HepG2 (cell line): Measurements from ENCODE around the gene ESF1. TPM values are rescaled to one million over a fixed set of nuclear protein-coding genes. Genes with fewer than 3 reads are reported as not detected.

Source experiments
- ATF1 ChIP-seq: IDR thresholded peaks from 2 replicates; pipeline ENCODE4 v1.6.1; 2016; ENCODE audit warnings: mild to moderate bottlenecking, control low read depth
- GPN1 ChIP-seq: sonication (generic); formaldehyde crosslinking; IDR thresholded peaks from 2 replicates; pipeline ENCODE4 v1.5.1; 2020; ENCODE audit warnings: missing genetic modification reagents, borderline replicate concordance
- HOXA3 ChIP-seq: sonication (generic); formaldehyde crosslinking; IDR thresholded peaks from 2 replicates; pipeline ENCODE4 v1.5.0; 2020; ENCODE audit warnings: missing genetic modification reagents
- ISX ChIP-seq: sonication (generic); formaldehyde crosslinking; conservative IDR thresholded peaks from 2 replicates; pipeline ENCODE4 v1.5.0; 2020; ENCODE audit warnings: missing genetic modification reagents
- KLF15 ChIP-seq: sonication (generic); formaldehyde crosslinking; IDR thresholded peaks from 2 replicates; pipeline ENCODE4 v1.8.1; 2023; ENCODE audit warnings: borderline replicate concordance, mild to moderate bottlenecking, inconsistent platforms, missing genetic modification reagents, mixed read lengths
- KLF16 ChIP-seq, 2 experiments: sonication (generic) in 1 of 2; formaldehyde crosslinking in 1 of 2; IDR thresholded peaks; 2 replicates each; pipeline versions ENCODE4 v1.6.1 to v1.8.0; 2016 to 2023; ENCODE audit warnings: missing genetic modification reagents in 2 of 2, missing compliant biosample characterization in 1 of 2
- PTBP1 ChIP-seq: fragments of 200-400 bp; formaldehyde crosslinking; IDR thresholded peaks from 2 replicates; pipeline ENCODE4 v1.6.1; 2018; ENCODE audit warnings: low read length, low read depth; ENCODE audit not compliant: poor library complexity, severe bottlenecking
- ZNF496 ChIP-seq: sonication (generic); formaldehyde crosslinking; IDR thresholded peaks from 2 replicates; pipeline ENCODE4 v1.8.1; 2023; ENCODE audit warnings: mild to moderate bottlenecking, moderate library complexity, missing genetic modification reagents; ENCODE audit not compliant: insufficient replicate concordance
- ZNF598 ChIP-seq: sonication (generic); formaldehyde crosslinking; IDR thresholded peaks from 2 replicates; pipeline ENCODE4 v1.5.1; 2020; ENCODE audit warnings: mild to moderate bottlenecking, missing genetic modification reagents, borderline replicate concordance
- ZZZ3 ChIP-seq: sonication (generic); formaldehyde crosslinking; IDR thresholded peaks from 2 replicates; pipeline ENCODE4 v1.4.0; 2020; ENCODE audit warnings: missing genetic modification reagents, mild to moderate bottlenecking, borderline replicate concordance
- polyA plus RNA-seq, 8 experiments: library from polyadenylated mRNA; depleted of rRNA in 3 of 8; stranded (reverse) in 7 of 8; unstranded in 1 of 8; fragments of >200 nt; fragmentation: Illumina TruSeq in 4 of 8; extraction: Trizol in 4 of 8; gene quantifications; 2 replicates each; pipeline versions ENCODE4 v1.2.1 to v1.2.3, GENCODE V29; 2011 to 2016; ENCODE audit warnings: low read depth in 4 of 8, missing spikeins in 1 of 8, mixed read lengths in 1 of 8; ENCODE audit not compliant: insufficient read depth in 1 of 8
- total RNA-seq, 5 experiments: library from RNA; depleted of rRNA; stranded (reverse); fragments of >200 nt; fragmentation: Illumina TruSeq; extraction: Trizol; gene quantifications; 2 replicates each; pipeline ENCODE4 v1.2.3, GENCODE V29; 2016; ENCODE audit warnings: low read depth in 1 of 5
- TF ChIP-seq, protein P1 (sequence below), 2 experiments: sonication (generic) in 1 of 2; formaldehyde crosslinking in 1 of 2; IDR thresholded peaks; 2 replicates each; pipeline versions ENCODE4 v1.4.0 to v1.6.1; 2018 to 2020; ENCODE audit warnings: missing genetic modification reagents in 2 of 2, borderline replicate concordance in 1 of 2, low read depth in 1 of 2, mild to moderate bottlenecking in 1 of 2, missing biosample characterization in 1 of 2
- TF ChIP-seq, protein P2 (sequence below): sonication (generic); formaldehyde crosslinking; IDR thresholded peaks from 2 replicates; pipeline ENCODE4 v1.5.1; 2020; ENCODE audit warnings: mild to moderate bottlenecking, missing genetic modification reagents, borderline replicate concordance
- TF ChIP-seq, protein P3 (sequence below): sonication (generic); formaldehyde crosslinking; IDR thresholded peaks from 2 replicates; pipeline ENCODE4 v1.5.0; 2020; ENCODE audit warnings: mild to moderate bottlenecking, low read depth, missing genetic modification reagents, borderline replicate concordance
- TF ChIP-seq, protein P4 (sequence below): sonication (generic); formaldehyde crosslinking; IDR thresholded peaks from 2 replicates; pipeline ENCODE4 v1.5.0; 2020; ENCODE audit warnings: mild to moderate bottlenecking, missing genetic modification reagents
- TF ChIP-seq, protein P5 (sequence below): sonication (generic); formaldehyde crosslinking; IDR thresholded peaks from 2 replicates; pipeline ENCODE4 v1.4.0; 2020; ENCODE audit warnings: mild to moderate bottlenecking, low read depth, missing genetic modification reagents
- TF ChIP-seq, protein P6 (sequence below): sonication (generic); formaldehyde crosslinking; IDR thresholded peaks from 2 replicates; pipeline ENCODE4 v1.4.0; 2020; ENCODE audit warnings: missing genetic modification reagents
- TF ChIP-seq, protein P7 (sequence below): sonication (generic); formaldehyde crosslinking; IDR thresholded peaks from 2 replicates; pipeline ENCODE4 v1.4.0; 2020; ENCODE audit warnings: mild to moderate bottlenecking, missing genetic modification reagents

ESF1 gene
- total and polyA plus RNA-seq, 2 of the 13 experiments (the other 11 are each of a cell fraction or from before 2014, with no cell fraction given), result 7.3 to 66.9 TPM

DNA sequence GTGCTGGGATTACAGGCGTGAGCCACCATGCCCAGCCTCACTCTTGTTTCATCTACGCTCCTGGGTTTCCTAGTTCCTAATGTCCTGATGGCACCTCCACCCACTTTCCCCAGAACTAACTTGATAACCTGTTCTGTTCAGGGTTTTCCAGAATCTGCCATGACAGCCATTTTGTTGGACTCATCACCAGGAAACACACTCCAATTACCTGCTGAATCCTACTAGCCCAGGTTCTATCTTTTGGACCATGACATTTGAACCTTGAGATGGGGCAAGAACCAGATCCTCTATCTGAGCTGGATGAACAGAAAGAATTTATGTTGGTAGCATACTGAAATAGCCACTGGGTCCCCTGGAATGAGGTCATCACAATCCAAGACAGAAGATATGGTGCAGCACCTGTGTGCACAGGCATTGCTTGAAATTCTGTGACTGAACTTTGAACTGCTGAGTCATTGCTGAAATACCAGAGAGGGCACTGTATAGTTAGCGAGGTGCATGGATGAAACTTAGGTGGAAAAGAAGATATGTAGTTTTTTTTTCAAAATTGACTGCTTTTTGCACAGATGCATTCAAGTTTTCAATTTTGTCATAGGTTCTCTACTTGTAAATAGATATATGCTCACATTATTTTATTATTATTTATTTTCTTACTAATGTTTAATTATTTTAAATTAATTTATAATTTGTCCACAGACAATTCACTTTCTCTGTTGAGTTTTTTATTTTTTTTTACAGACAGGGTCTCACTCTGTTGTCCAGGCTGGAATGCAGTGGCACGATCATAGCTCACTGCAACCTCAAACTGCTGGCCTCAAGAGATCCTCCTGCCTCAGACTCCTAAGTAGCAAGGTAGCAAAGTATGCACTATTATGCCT is 103.2 kb downstream of the ESF1 start (continued):
- TF ChIP-seq, protein P1, sequence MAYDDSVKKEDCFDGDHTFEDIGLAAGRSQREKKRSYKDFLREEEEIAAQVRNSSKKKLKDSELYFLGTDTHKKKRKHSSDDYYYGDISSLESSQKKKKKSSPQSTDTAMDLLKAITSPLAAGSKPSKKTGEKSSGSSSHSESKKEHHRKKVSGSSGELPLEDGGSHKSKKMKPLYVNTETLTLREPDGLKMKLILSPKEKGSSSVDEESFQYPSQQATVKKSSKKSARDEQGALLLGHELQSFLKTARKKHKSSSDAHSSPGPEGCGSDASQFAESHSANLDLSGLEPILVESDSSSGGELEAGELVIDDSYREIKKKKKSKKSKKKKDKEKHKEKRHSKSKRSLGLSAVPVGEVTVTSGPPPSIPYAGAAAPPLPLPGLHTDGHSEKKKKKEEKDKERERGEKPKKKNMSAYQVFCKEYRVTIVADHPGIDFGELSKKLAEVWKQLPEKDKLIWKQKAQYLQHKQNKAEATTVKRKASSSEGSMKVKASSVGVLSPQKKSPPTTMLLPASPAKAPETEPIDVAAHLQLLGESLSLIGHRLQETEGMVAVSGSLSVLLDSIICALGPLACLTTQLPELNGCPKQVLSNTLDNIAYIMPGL (CRISPR knock-in tag; IDR thresholded peaks at IDR 0.05; ENCODE audit: borderline replicate concordance in 1 of 2, low read depth in 1 of 2), result no peak
- TF ChIP-seq, protein P2, sequence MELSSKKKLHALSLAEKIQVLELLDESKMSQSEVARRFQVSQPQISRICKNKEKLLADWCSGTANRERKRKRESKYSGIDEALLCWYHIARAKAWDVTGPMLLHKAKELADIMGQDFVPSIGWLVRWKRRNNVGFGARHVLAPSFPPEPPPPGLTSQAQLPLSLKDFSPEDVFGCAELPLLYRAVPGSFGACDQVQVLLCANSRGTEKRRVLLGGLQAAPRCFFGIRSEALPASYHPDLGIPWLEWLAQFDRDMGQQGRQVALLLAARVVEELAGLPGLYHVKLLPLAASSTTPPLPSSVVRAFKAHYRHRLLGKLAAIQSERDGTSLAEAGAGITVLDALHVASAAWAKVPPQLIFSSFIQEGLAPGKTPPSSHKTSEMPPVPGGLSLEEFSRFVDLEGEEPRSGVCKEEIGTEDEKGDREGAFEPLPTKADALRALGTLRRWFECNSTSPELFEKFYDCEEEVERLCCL (CRISPR knock-in tag), result no peak
- no peak for TF ChIP-seq ZZZ3
- TF ChIP-seq, protein P3, sequence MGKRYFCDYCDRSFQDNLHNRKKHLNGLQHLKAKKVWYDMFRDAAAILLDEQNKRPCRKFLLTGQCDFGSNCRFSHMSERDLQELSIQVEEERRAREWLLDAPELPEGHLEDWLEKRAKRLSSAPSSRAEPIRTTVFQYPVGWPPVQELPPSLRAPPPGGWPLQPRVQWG (CRISPR knock-in tag), result no peak
- no peak for TF ChIP-seq ZNF496
- no peak for TF ChIP-seq PTBP1
- no peak for TF ChIP-seq ATF1 (CRISPR knock-in tag)
- TF ChIP-seq, protein P4, sequence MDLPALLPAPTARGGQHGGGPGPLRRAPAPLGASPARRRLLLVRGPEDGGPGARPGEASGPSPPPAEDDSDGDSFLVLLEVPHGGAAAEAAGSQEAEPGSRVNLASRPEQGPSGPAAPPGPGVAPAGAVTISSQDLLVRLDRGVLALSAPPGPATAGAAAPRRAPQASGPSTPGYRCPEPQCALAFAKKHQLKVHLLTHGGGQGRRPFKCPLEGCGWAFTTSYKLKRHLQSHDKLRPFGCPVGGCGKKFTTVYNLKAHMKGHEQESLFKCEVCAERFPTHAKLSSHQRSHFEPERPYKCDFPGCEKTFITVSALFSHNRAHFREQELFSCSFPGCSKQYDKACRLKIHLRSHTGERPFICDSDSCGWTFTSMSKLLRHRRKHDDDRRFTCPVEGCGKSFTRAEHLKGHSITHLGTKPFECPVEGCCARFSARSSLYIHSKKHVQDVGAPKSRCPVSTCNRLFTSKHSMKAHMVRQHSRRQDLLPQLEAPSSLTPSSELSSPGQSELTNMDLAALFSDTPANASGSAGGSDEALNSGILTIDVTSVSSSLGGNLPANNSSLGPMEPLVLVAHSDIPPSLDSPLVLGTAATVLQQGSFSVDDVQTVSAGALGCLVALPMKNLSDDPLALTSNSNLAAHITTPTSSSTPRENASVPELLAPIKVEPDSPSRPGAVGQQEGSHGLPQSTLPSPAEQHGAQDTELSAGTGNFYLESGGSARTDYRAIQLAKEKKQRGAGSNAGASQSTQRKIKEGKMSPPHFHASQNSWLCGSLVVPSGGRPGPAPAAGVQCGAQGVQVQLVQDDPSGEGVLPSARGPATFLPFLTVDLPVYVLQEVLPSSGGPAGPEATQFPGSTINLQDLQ (CRISPR knock-in tag), result no peak
- TF ChIP-seq, protein P5, sequence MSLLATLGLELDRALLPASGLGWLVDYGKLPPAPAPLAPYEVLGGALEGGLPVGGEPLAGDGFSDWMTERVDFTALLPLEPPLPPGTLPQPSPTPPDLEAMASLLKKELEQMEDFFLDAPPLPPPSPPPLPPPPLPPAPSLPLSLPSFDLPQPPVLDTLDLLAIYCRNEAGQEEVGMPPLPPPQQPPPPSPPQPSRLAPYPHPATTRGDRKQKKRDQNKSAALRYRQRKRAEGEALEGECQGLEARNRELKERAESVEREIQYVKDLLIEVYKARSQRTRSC, result no peak
- TF ChIP-seq KLF16 (CRISPR knock-in tag; IDR thresholded peaks at IDR 0.05), result peak in 1 of 2 experiments; percentile 74; a peak in 1 of 4 replicates
- no peak for TF ChIP-seq GPN1 (CRISPR knock-in tag)
- TF ChIP-seq HOXA3 (CRISPR knock-in tag), result peak; percentile 67; the same call in 1 of the 2 replicates
- TF ChIP-seq ZNF598 (CRISPR knock-in tag), result no peak
- TF ChIP-seq, protein P6, sequence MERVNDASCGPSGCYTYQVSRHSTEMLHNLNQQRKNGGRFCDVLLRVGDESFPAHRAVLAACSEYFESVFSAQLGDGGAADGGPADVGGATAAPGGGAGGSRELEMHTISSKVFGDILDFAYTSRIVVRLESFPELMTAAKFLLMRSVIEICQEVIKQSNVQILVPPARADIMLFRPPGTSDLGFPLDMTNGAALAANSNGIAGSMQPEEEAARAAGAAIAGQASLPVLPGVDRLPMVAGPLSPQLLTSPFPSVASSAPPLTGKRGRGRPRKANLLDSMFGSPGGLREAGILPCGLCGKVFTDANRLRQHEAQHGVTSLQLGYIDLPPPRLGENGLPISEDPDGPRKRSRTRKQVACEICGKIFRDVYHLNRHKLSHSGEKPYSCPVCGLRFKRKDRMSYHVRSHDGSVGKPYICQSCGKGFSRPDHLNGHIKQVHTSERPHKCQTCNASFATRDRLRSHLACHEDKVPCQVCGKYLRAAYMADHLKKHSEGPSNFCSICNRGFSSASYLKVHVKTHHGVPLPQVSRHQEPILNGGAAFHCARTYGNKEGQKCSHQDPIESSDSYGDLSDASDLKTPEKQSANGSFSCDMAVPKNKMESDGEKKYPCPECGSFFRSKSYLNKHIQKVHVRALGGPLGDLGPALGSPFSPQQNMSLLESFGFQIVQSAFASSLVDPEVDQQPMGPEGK, result no peak
- TF ChIP-seq, protein P7, sequence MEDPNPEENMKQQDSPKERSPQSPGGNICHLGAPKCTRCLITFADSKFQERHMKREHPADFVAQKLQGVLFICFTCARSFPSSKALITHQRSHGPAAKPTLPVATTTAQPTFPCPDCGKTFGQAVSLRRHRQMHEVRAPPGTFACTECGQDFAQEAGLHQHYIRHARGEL (CRISPR knock-in tag), result no peak
- no peak for TF ChIP-seq ISX (CRISPR knock-in tag)
- no peak for TF ChIP-seq KLF15 (CRISPR knock-in tag)
